Endodermal cell (in vitro differentiated cells): ENCODE measurements around the gene GLRA2. TPM values are rescaled to one million over a fixed set of nuclear protein-coding genes. Genes with fewer than 3 reads are reported as not detected.

Experiments used
- DNase-seq: peaks from one replicate; pipeline ENCODE4 v3.0.0-alpha.2; 2017
- H3K27ac ChIP-seq: 2 replicates; pipeline ENCODE4 v1.5.1; 2013; ENCODE audit warnings: mild to moderate bottlenecking, low read depth, low read length, moderate library complexity
- H3K27me3 ChIP-seq: 2 replicates; pipeline ENCODE4 v1.6.1; 2013; ENCODE audit warnings: mild to moderate bottlenecking, low read length, moderate library complexity; ENCODE audit not compliant: insufficient read depth, control insufficient read depth, poor library complexity, severe bottlenecking
- H3K36me3 ChIP-seq: 2 replicates; pipeline ENCODE4 v1.7.0; 2013; ENCODE audit warnings: mild to moderate bottlenecking, low read length, moderate library complexity; ENCODE audit not compliant: control insufficient read depth, insufficient read depth
- H3K4me1 ChIP-seq: one replicate; pipeline ENCODE4 v1.7.0; 2013; ENCODE audit warnings: low read length; ENCODE audit not compliant: control insufficient read depth, insufficient read depth
- H3K4me3 ChIP-seq: 2 replicates; pipeline ENCODE4 v1.5.1; 2013; ENCODE audit warnings: mild to moderate bottlenecking, low read length, moderate library complexity
- H3K9ac ChIP-seq: 2 replicates; pipeline ENCODE4 v1.6.1; 2013; ENCODE audit warnings: mild to moderate bottlenecking, low read length, moderate library complexity; ENCODE audit not compliant: poor library complexity, severe bottlenecking; ENCODE audit errors: extremely low read depth
- H3K9me3 ChIP-seq: 2 replicates; pipeline ENCODE4 v1.6.1; 2013; ENCODE audit warnings: mild to moderate bottlenecking, low read length, moderate library complexity; ENCODE audit not compliant: control insufficient read depth
- H3K27ac Mint-ChIP-seq: 2 replicates; pipeline ENCODE4 v1.8.0; 2020; ENCODE audit warnings: mixed read lengths
- H3K27me3 Mint-ChIP-seq: 2 replicates; pipeline ENCODE4 v1.8.0; 2021; ENCODE audit warnings: mild to moderate bottlenecking, mixed read lengths; ENCODE audit not compliant: insufficient read depth
- H3K36me3 Mint-ChIP-seq: 2 replicates; pipeline ENCODE4 v1.8.0; 2020; ENCODE audit warnings: low read depth, mixed read lengths
- H3K4me1 Mint-ChIP-seq: 2 replicates; pipeline ENCODE4 v1.8.0; 2020; ENCODE audit warnings: mixed read lengths
- H3K4me3 Mint-ChIP-seq: 2 replicates; pipeline ENCODE4 v1.8.0; 2020; ENCODE audit warnings: mild to moderate bottlenecking, moderate library complexity, mixed read lengths
- H3K9me3 Mint-ChIP-seq: 2 replicates; pipeline ENCODE4 v1.8.0; 2020; ENCODE audit warnings: mild to moderate bottlenecking, mixed read lengths
- WGBS, 2 experiments: methylation state at CpG; one replicate each; pipeline versions ENCODE4 v1.1.5 to v1.1.7; 2013; ENCODE audit warnings: missing lambda C conversion rate in 2 of 2, mixed read lengths in 1 of 2; ENCODE audit not compliant: insufficient coverage in 1 of 2, insufficient read length in 1 of 2; 5-methylcytosine and 5-hydroxymethylcytosine counted together
- total RNA-seq, 2 donors: library from RNA; stranded (reverse); fragmentation: NEBNext Ultra II Directional in 1 of 2; extraction: Animal tissue kit (Norgen Biotek cat#: 25700) in 1 of 2; gene quantifications; 2 replicates in 1 of 2; 3 replicates in 1 of 2; pipeline ENCODE4 v1.2.1, GENCODE V29; 2021
- TF ChIP-seq, protein P1 (sequence below): fragments of 200-600 bp; sonication (generic); conservative IDR thresholded peaks from 2 replicates; pipeline ENCODE4 v1.5.0; 2021; ENCODE audit warnings: antibody characterized with exemption, mild to moderate bottlenecking

GLRA2 gene
- total RNA-seq, 2 donors from 2014 or later: not detected

DNA sequence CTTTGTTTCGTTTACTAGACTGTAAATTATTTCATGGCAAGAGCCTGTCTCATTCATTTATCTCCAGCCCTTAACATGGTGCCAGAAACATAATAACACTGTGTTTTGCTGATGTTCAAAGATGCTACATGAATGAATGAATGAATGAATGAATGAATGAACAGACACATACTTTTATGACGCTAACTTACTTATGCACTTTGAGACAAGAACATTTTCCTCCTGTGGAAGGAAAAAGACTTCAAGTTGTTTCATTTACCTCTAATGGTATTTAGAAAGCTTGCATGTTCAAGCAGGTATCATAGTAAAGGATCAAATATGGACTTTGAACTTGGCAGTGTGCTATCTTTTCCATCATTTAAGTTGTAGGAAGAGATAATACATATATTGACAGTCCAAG is 131.6 kb downstream of the GLRA2 start:
- Histone ChIP-seq H3K27ac (no peak overlapping the region), H3K4me3 (no peak overlapping the region), H3K36me3 (no peaks in the 10 kb centered on the region), H3K9ac (no peak overlapping the region), H3K9me3 (no peaks in the 10 kb centered on the region), H3K4me1 (no peaks in the 10 kb centered on the region), H3K27me3 (no peaks in the 10 kb centered on the region)
- Mint-ChIP-seq H3K27ac (no peak overlapping the region), H3K9me3 (peaks cover 35% of the 10 kb centered on the region), H3K4me3 (no peak overlapping the region), H3K36me3 (no peaks in the 10 kb centered on the region), H3K27me3 (no peaks in the 10 kb centered on the region), H3K4me1 (no peaks in the 10 kb centered on the region)
- no peak for DNase-seq
- 100% methylated on average over 2 of the region's 2 CpGs; no CpG with 5 or more reads in 1 of the 2 experiments for WGBS, 2 experiments
- TF ChIP-seq, protein P1, sequence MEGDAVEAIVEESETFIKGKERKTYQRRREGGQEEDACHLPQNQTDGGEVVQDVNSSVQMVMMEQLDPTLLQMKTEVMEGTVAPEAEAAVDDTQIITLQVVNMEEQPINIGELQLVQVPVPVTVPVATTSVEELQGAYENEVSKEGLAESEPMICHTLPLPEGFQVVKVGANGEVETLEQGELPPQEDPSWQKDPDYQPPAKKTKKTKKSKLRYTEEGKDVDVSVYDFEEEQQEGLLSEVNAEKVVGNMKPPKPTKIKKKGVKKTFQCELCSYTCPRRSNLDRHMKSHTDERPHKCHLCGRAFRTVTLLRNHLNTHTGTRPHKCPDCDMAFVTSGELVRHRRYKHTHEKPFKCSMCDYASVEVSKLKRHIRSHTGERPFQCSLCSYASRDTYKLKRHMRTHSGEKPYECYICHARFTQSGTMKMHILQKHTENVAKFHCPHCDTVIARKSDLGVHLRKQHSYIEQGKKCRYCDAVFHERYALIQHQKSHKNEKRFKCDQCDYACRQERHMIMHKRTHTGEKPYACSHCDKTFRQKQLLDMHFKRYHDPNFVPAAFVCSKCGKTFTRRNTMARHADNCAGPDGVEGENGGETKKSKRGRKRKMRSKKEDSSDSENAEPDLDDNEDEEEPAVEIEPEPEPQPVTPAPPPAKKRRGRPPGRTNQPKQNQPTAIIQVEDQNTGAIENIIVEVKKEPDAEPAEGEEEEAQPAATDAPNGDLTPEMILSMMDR: no peak

DNA sequence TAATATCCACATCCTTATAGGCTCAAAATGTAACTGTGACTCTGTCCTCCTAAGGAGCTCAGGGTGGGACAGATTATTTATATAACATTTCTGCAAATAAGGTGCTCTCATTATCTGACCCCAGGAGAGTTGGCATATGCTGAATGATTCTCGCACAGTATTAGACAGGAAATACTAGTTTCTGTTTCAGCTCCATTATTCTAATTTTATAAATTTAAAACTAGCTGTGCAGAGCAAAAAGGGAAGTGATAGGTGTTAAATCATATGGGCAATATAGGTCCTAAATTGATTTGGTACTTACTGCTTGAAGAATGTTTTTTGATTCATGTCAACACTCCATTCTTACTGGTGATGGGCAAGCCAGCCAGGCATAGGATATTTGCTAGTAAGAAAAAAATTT is 141.5 kb downstream of the GLRA2 start:
- H3K4me3 Mint-ChIP-seq: no peak overlapping the region
- WGBS, 2 experiments: no CpG with 5 or more reads among the region's 1 CpG
- H3K9me3 ChIP-seq: no peaks in the 10 kb centered on the region

DNA sequence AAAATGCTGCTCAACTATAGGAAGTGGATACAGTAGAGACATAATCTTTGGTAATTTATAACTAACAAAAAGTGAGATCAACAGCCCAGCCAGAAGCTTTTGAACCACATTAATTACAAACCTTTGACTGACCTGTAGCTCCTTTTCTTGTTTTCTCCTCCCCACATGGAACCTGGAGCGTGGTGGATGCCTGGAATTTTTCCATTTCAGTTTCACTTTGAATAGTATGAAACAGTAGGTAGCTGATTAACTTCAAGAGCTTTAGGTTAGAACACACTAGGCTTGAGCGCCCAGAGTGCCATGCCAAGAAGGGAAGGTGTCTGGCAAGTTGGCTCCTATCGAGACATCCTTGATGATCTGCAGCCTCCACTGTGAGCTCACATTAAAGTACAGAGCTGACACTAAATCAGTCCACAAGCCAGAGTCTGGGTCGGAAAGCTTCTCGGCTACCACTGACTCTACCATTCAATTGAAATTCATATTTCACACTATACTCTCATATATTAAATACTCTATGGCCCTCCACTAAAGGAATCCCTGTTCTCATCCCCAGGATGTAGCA is 143.4 kb downstream of the GLRA2 start:
- no peak overlapping the region for H3K27ac Mint-ChIP-seq
- peaks cover 44% of the 10 kb centered on the region for H3K9me3 Mint-ChIP-seq
- H3K4me1 Mint-ChIP-seq: peaks cover 4% of the 10 kb centered on the region
- H3K27me3 ChIP-seq: no peaks in the 10 kb centered on the region
- H3K9me3 ChIP-seq: no peaks in the 10 kb centered on the region
- H3K9ac ChIP-seq: no peak overlapping the region
- no peak overlapping the region for H3K4me3 ChIP-seq
- H3K4me3 Mint-ChIP-seq: no peak overlapping the region
- H3K36me3 Mint-ChIP-seq: no peaks in the 10 kb centered on the region
- TF ChIP-seq, protein P1: no peak
- no peaks in the 10 kb centered on the region for H3K27me3 Mint-ChIP-seq
- no peak overlapping the region for H3K27ac ChIP-seq
- WGBS, 2 experiments: 99 to 100% methylated on average over 1 to 5 of the region's 5 CpGs
- no peaks in the 10 kb centered on the region for H3K36me3 ChIP-seq
- no peak for DNase-seq
- H3K4me1 ChIP-seq: no peaks in the 10 kb centered on the region

More for the DNA sequence above, 141.5 kb downstream of the GLRA2 start:
- Histone ChIP-seq H3K36me3 (no peaks in the 10 kb centered on the region), H3K4me3 (no peak overlapping the region), H3K9ac (no peak overlapping the region), H3K27ac (no peak overlapping the region), H3K4me1 (no peaks in the 10 kb centered on the region), H3K27me3 (no peaks in the 10 kb centered on the region)
- TF ChIP-seq, protein P1: no peak
- DNase-seq: no peak
- no peak overlapping the region for H3K27ac Mint-ChIP-seq
- H3K27me3 Mint-ChIP-seq: no peaks in the 10 kb centered on the region
- no peaks in the 10 kb centered on the region for H3K36me3 Mint-ChIP-seq
- H3K9me3 Mint-ChIP-seq: peaks cover 43% of the 10 kb centered on the region
- peaks cover 4% of the 10 kb centered on the region for H3K4me1 Mint-ChIP-seq
